ENCODE results near the gene CEMIP. TPM values are rescaled to one million over a fixed set of nuclear protein-coding genes. Genes with fewer than 3 reads are reported as not detected.

The CEMIP gene
- total RNA-seq, 4 donors from 2014 or later: 0.17 to 0.34 (median 0.26) TPM; not detected in 1

DNA sequence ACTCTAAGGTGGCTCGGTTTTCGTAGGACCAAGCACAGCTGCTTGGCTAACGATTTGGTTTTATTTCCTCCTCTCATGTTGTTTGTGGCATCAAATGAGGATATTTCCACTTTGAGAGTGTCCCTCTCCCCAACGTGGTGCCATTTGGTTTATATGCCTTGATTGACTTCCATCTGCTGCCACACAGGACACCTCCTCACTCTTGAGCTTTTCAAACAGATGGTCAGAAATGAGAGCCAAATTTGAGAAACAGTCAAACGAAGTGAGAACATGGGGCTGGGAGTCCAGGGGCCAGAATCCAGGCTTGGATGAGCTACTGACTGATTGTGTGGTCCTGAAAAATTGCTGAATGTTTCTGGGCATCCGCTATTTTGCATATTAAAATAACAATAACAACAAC lies 43.5 kb downstream of the CEMIP start:
- Histone ChIP-seq H3K4me1 (peaks cover 0 to 12% (median 8%) of the 10 kb centered on the region in 4 donors), H3K36me3 (no peaks in the 10 kb centered on the region), H3K4me3 (no peak overlapping the region), H3K27me3 (no peaks in the 10 kb centered on the region), H3K27ac (replicated peaks in 1 of 4) (no peak overlapping the region), H3K9me3 (no peaks in the 10 kb centered on the region)
- TF ChIP-seq POLR2A (IDR thresholded peaks at IDR 0.05; ENCODE audit: low read depth): no peak
- TF ChIP-seq EP300 (IDR thresholded peaks at IDR 0.05): no peak
- TF ChIP-seq POLR2AphosphoS5 (IDR thresholded peaks at IDR 0.05): no peak
- TF ChIP-seq, protein P1, sequence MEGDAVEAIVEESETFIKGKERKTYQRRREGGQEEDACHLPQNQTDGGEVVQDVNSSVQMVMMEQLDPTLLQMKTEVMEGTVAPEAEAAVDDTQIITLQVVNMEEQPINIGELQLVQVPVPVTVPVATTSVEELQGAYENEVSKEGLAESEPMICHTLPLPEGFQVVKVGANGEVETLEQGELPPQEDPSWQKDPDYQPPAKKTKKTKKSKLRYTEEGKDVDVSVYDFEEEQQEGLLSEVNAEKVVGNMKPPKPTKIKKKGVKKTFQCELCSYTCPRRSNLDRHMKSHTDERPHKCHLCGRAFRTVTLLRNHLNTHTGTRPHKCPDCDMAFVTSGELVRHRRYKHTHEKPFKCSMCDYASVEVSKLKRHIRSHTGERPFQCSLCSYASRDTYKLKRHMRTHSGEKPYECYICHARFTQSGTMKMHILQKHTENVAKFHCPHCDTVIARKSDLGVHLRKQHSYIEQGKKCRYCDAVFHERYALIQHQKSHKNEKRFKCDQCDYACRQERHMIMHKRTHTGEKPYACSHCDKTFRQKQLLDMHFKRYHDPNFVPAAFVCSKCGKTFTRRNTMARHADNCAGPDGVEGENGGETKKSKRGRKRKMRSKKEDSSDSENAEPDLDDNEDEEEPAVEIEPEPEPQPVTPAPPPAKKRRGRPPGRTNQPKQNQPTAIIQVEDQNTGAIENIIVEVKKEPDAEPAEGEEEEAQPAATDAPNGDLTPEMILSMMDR (IDR thresholded peaks at IDR 0.05): no peak
- DNase-seq (ENCODE audit: extremely low spot score): no peak
- WGBS: 78% methylated on average over 6 of the region's 6 CpGs
- intact Hi-C loops (cut with DNase I): no loop called here

DNA sequence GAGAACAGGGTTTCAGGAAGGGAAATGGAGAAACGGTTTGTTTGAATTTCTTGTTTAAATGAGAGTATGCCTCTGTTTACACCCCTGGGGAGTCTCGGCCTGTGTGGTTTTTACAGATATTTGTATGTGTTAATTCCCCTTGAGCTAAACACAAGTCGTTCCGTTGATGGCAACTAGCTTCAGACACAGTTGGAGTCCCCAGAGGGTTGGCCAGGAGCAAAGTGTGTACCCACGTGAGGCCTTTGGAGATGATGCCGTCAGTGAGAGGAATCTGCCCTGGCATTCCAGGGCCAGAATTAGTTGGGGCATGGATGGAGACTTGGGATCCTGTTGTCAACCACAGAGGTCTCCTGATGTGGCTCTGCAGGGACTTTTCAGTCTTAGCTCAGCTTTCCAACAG lies 44.0 kb downstream of the CEMIP start:
- TF ChIP-seq POLR2A (IDR thresholded peaks at IDR 0.05; ENCODE audit: low read depth) (no peak), POLR2AphosphoS5 (IDR thresholded peaks at IDR 0.05) (no peak), EP300 (IDR thresholded peaks at IDR 0.05) (no peak)
- TF ChIP-seq, protein P1 (IDR thresholded peaks at IDR 0.05): no peak
- peaks cover 0 to 12% (median 8%) of the 10 kb centered on the region in 4 donors for H3K4me1 ChIP-seq
- H3K27me3 ChIP-seq: no peaks in the 10 kb centered on the region
- no peak overlapping the region for H3K4me3 ChIP-seq
- intact Hi-C loops (cut with DNase I): no loop called here
- DNase-seq (ENCODE audit: extremely low spot score): no peak
- WGBS: 79% methylated on average over 6 of the region's 6 CpGs
- H3K27ac ChIP-seq (replicated peaks in 1 of 4): no peak overlapping the region
- no peaks in the 10 kb centered on the region for H3K9me3 ChIP-seq
- H3K36me3 ChIP-seq: no peaks in the 10 kb centered on the region

DNA sequence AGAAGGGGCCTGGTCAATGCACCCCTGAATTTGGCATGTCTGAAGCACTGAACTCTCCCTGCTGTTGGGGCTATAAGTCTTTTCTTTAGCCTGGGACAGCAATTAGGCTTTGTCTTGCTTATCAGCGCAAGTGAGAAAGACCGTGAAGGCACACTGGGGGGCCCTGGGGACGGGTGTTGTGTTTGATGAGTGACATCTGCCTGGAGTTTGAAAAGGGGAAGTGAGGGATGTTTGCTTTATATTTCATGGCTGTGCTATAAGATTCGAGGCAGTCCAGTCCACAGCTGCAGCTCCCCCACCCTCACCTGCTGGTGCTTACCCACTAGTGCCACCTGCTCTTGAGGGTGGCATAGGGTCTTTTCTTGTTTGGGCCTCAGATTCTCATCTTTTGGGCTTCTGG lies 44.8 kb downstream of the CEMIP start:
- Histone ChIP-seq H3K36me3 (no peaks in the 10 kb centered on the region), H3K4me1 (peaks cover 0 to 5% (median 3%) of the 10 kb centered on the region in 4 donors), H3K9me3 (no peaks in the 10 kb centered on the region), H3K27ac (replicated peaks in 1 of 4) (no peak overlapping the region), H3K4me3 (no peak overlapping the region), H3K27me3 (no peaks in the 10 kb centered on the region)
- WGBS: 90% methylated on average over 4 of the region's 4 CpGs
- DNase-seq (ENCODE audit: extremely low spot score): no peak
- TF ChIP-seq, protein P1 (IDR thresholded peaks at IDR 0.05): no peak
- TF ChIP-seq POLR2A (IDR thresholded peaks at IDR 0.05; ENCODE audit: low read depth) (no peak), EP300 (IDR thresholded peaks at IDR 0.05) (no peak), POLR2AphosphoS5 (IDR thresholded peaks at IDR 0.05) (no peak)
- intact Hi-C loops (cut with DNase I): no loop called here

DNA sequence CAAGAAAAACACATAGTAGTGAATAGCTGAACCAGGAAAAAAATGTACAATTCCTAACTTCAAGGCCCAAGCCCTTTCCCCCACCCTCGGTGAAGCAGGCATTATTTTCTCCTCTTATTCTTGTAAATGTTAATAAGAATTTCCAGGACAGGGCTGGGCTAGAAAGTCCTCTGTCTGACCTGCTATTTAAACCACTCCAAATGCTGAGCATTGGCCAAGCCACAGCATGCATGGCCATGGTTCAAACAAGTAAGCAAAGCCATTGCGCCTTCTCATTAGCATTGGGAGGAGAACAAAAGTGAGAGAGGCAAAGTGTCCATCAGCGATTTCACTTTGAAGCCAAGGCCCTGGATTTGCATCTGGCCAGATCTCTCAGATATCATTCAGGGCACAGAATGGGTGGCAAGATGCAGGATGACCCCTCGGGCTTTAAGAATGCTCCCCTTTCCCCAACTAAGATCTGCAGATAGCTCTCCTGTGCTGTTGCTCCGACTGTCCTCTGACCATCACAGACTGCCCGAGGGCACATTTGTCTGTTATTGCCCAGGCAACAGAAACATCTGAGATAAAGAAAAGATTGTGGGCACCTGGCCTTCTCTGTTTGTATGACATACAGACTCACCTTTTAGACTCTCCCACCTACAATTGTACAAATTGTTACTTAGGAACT lies 46.3 kb downstream of the CEMIP start:
- TF ChIP-seq POLR2AphosphoS5 (IDR thresholded peaks at IDR 0.05) (no peak), EP300 (IDR thresholded peaks at IDR 0.05) (no peak), POLR2A (IDR thresholded peaks at IDR 0.05; ENCODE audit: low read depth) (no peak)
- TF ChIP-seq, protein P1 (IDR thresholded peaks at IDR 0.05): no peak
- no peak for DNase-seq (ENCODE audit: extremely low spot score)
- Histone ChIP-seq H3K9me3 (no peaks in the 10 kb centered on the region), H3K27me3 (no peaks in the 10 kb centered on the region), H3K4me3 (no peak overlapping the region), H3K36me3 (no peaks in the 10 kb centered on the region), H3K27ac (replicated peaks in 1 of 4) (no peak overlapping the region), H3K4me1 (no peaks in the 10 kb centered on the region)
- intact Hi-C loops (cut with DNase I): no loop called here
- 85% methylated on average over 6 of the region's 6 CpGs for WGBS

DNA sequence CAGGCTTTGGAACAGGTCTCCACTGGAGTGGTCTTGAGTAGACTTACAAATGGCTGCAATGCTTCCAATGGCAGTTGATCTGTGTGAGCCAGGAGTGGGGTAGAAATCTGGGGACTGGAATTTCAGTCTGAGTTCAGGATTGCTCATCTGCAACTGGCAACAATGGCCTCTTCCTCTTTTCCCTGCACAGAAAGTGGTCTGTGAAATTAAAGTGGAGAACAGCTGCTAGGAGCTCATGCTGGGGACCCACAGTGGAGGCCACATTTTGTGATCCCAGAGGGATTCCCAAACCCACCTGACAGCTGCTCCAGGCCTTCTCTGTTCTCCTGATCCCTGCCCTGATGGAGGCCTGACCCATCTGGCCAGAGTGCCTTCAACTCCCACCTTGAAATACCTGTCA lies 49.6 kb downstream of the CEMIP start:
- intact Hi-C loops (cut with DNase I): no loop called here
- no peaks in the 10 kb centered on the region for H3K27me3 ChIP-seq
- no peaks in the 10 kb centered on the region for H3K36me3 ChIP-seq
- H3K9me3 ChIP-seq: no peaks in the 10 kb centered on the region
- no peak for TF ChIP-seq POLR2AphosphoS5 (IDR thresholded peaks at IDR 0.05)
- no peak overlapping the region for H3K4me3 ChIP-seq
- no peaks in the 10 kb centered on the region for H3K4me1 ChIP-seq
- H3K27ac ChIP-seq (replicated peaks in 1 of 4): no peak overlapping the region
- DNase-seq (ENCODE audit: extremely low spot score): no peak
